BJ (cell line): ENCODE results near the gene EBI3. TPM values are rescaled to one million over a fixed set of nuclear protein-coding genes. Genes with fewer than 3 reads are reported as not detected.

Experiments used
- CTCF ChIA-PET: fragments of 350-600 bp; formaldehyde crosslinking; extraction: SDS; loops from one replicate; lab custom pipeline; 2021; ENCODE audit warnings: antibody characterized with exemption, inconsistent platforms; lab: Yijun Ruan, JAX
- POLR2A ChIA-PET: fragments of 300-600 bp; sonication (Branson Sonifier 250); formaldehyde crosslinking; extraction: SDS; loops from one replicate; lab custom pipeline; 2021; ENCODE audit warnings: antibody characterized with exemption; lab: Charles Lee
- DNase-seq: peaks from one replicate; pipeline ENCODE4 v3.0.0-alpha.2; 2011; ENCODE audit warnings: low read depth
- H3K27me3 ChIP-seq: 2 replicates; pipeline ENCODE4 v1.6.0; 2011; ENCODE audit warnings: low read length; ENCODE audit not compliant: control insufficient read depth, insufficient read depth
- H3K36me3 ChIP-seq: 2 replicates; pipeline ENCODE4 v1.5.1; 2011; ENCODE audit warnings: low read length; ENCODE audit not compliant: control insufficient read depth, insufficient read depth
- H3K4me3 ChIP-seq: 2 replicates; pipeline ENCODE4 v1.5.1; 2011; ENCODE audit warnings: low read depth, mild to moderate bottlenecking, control low read depth, low read length
- polyA plus RNA-seq: library from polyadenylated mRNA; depleted of rRNA; stranded (reverse); fragments of >200 nt; gene quantifications from 2 replicates; pipeline ENCODE4 v1.2.3, GENCODE V29; 2011
- TF ChIP-seq, protein P1 (sequence below): IDR thresholded peaks from 2 replicates; pipeline ENCODE4 v1.5.1; 2011; ENCODE audit warnings: low read depth, mild to moderate bottlenecking, control low read depth, inconsistent platforms, low read length, moderate library complexity; ENCODE audit not compliant: insufficient read depth

Gene EBI3
- polyA plus RNA-seq, 1 experiment: 1.2 TPM

DNA sequence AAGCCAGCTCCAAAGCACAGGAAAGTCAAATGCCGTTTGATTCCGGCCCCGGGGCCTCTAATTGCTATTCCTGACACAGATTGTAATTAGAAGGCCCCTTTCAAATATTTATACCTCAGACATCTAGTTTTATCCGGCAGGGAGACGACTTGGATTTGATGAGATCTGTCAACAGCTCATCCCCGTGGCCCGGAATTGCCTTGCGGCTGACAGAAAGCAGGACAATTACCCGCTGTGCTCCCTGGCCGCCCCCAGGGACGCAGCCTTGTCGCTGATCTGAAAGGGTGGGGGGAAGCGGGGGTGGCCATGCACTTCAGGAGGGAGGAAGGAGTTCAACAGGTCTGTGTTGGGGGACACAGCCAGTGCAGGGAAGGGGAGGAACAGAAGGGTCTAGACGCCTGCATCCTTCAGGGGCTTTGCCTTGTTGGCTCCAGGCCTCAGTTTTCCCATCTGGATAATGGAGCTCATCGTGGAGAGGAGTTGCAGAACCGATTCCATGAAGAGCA lies 47.9 kb downstream of the EBI3 start:
- TF ChIP-seq, protein P1, sequence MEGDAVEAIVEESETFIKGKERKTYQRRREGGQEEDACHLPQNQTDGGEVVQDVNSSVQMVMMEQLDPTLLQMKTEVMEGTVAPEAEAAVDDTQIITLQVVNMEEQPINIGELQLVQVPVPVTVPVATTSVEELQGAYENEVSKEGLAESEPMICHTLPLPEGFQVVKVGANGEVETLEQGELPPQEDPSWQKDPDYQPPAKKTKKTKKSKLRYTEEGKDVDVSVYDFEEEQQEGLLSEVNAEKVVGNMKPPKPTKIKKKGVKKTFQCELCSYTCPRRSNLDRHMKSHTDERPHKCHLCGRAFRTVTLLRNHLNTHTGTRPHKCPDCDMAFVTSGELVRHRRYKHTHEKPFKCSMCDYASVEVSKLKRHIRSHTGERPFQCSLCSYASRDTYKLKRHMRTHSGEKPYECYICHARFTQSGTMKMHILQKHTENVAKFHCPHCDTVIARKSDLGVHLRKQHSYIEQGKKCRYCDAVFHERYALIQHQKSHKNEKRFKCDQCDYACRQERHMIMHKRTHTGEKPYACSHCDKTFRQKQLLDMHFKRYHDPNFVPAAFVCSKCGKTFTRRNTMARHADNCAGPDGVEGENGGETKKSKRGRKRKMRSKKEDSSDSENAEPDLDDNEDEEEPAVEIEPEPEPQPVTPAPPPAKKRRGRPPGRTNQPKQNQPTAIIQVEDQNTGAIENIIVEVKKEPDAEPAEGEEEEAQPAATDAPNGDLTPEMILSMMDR: no peak
- Histone ChIP-seq H3K36me3 (no peaks in the 10 kb centered on the region), H3K27me3 (peaks cover 24% of the 10 kb centered on the region), H3K4me3 (no peak overlapping the region)
- ChIA-PET CTCF (interaction anchor here (0.6 to 2.7 kb wide), 4 partner anchors 10 to 245 kb away, joined by 3 to 29 read pairs (median 3); no protein-coding TSS in a partner anchor), POLR2A (no interaction called here)
- no peak for DNase-seq

DNA sequence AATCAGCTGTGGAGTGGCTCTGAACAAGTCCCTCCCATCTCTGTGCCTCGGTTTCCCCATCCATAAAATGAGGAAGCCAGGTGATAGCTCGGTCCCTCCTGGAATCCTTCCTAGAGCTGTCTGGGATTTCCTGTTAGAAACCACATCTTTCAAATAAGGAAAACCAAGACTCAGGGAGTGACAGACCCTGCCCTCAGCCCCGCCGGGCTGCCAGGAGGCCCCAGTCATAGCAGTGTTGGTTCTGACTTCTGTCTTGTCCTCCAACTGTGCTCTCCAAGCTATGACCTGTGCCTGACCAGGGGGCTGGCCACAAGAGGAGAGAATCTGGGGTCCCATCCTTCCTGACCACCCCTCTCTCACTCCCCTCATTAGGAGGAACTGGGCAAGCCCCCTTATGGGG lies 48.7 kb downstream of the EBI3 start:
- TF ChIP-seq, protein P1: no peak
- DNase-seq: no peak
- POLR2A ChIA-PET: no interaction called here

DNA sequence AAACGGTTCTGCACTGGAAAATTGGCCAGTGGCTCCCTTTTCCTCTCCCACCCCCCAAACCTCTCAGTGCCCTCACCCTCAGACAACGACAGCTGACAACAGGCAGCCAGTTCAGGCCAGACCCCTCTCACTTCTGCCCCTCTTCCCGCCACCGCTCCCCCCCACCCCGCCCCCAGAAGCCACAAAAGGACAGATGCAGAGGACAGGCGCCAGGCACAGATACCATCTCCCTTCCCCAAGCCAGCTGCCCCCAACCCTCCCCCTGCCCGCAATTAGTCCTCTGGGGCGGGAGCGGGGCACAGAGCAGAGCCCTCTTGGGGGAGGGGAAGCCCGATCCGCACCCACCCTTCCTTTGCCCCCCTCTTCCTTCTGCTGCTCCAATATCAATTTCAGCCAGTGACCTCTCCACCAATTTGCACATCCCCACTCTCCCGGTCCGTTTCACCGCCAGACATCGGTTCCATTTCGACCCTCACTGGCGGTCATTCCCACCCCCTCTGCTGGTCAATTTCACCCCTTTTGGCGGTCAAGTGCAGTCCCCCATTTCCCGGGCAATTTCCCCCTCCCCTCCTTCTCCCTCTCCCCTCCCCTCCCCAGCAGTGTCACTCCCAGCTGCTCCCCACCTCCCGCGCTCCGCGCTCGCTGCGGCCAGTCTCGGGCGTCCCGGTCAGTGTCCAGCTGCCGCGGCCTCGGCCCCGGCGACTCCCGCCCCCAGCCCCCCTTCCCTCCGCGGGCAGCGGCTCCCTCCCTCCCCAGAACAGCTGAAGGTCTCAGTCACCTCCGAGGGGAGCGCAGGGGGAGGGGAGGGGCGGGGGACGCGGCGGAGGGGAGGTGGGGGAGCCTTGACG lies 49.3 kb downstream of the EBI3 start, which contains the start of gene SHD:
Gene SHD (plus strand): TSS at position 848 of the 848 bp plus-strand sequence. CDS start 798 bp downstream, outside the sequence.
- ChIA-PET CTCF (interaction anchor here (1.3 to 2.7 kb wide), 4 partner anchors 10 to 122 kb away, joined by 3 to 29 read pairs (median 4); no protein-coding TSS in a partner anchor), POLR2A (interaction anchor here (0.7 kb wide), 1 partner anchor 310 kb away, joined by 12 read pairs; no protein-coding TSS in a partner anchor)
- DNase-seq: no peak
- H3K36me3 ChIP-seq: no peaks in the 10 kb centered on the region
- TF ChIP-seq, protein P1: no peak
- H3K27me3 ChIP-seq: peaks cover 24% of the 10 kb centered on the region
- no peak within 1 kb of the TSS; the same call in 1 of the 2 replicates for H3K4me3 ChIP-seq

More for the DNA sequence above, 48.7 kb downstream of the EBI3 start:
- peaks cover 24% of the 10 kb centered on the region for H3K27me3 ChIP-seq
- CTCF ChIA-PET: interaction anchor here (1.3 to 2.7 kb wide), 4 partner anchors 11 to 123 kb away, joined by 3 to 29 read pairs (median 4); no protein-coding TSS in a partner anchor
- H3K4me3 ChIP-seq: no peak overlapping the region
- no peaks in the 10 kb centered on the region for H3K36me3 ChIP-seq

DNA sequence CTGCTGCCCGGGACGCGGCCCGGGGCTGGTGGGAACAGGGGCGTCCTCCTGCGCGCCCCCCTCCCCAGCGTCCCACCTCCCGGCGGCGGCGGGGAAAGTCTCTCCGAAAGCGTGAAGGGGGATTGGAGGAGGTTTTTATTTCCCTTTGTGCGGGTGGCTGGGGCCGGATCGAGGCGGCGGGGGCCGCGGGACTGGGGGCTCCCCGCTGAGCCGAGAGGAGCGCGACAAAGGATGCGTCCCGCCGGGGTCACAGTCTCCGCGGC lies 49.9 kb downstream of the EBI3 start:
- H3K36me3 ChIP-seq: no peaks in the 10 kb centered on the region
- ChIA-PET CTCF (interaction anchor here (1.2 kb wide), 1 partner anchor 73 kb away, joined by 4 read pairs; no protein-coding TSS in a partner anchor), POLR2A (interaction anchor here (0.7 kb wide), 1 partner anchor 311 kb away, joined by 12 read pairs; no protein-coding TSS in a partner anchor)
- TF ChIP-seq, protein P1: no peak
- no peak overlapping the region; the same call in 1 of the 2 replicates for H3K4me3 ChIP-seq
- DNase-seq: no peak
- peaks cover 24% of the 10 kb centered on the region for H3K27me3 ChIP-seq
